H1 (cell line): ENCODE measurements around the gene CALCOCO2. TPM values are rescaled to one million over a fixed set of nuclear protein-coding genes. Genes with fewer than 3 reads are reported as not detected.

ENCODE experiments used
- ATF2 ChIP-seq: IDR thresholded peaks from 2 replicates; pipeline ENCODE4 v1.6.1; 2012; ENCODE audit warnings: low read length, inconsistent platforms
- CTCF ChIP-seq, 3 experiments: IDR thresholded peaks; 1 replicate in 2 of 3; 2 replicates in 1 of 3; pipeline versions ENCODE4 v1.5.1 to v1.6.1; 2011; ENCODE audit warnings: low read length in 3 of 3, mild to moderate bottlenecking in 3 of 3, inconsistent platforms in 2 of 3, low read depth in 1 of 3, moderate library complexity in 1 of 3; ENCODE audit not compliant: insufficient read depth in 1 of 3; ENCODE audit errors: control extremely low read depth in 1 of 3
- SAP30 ChIP-seq: fragments of 300-600 bp; sonication (generic); IDR thresholded peaks from 2 replicates; pipeline ENCODE4 v1.7.1; 2012; ENCODE audit warnings: low read length, moderate library complexity, mild to moderate bottlenecking, inconsistent platforms; ENCODE audit not compliant: insufficient read depth, insufficient replicate concordance
- TCF12 ChIP-seq: IDR thresholded peaks from 2 replicates; pipeline ENCODE4 v1.6.1; 2011; ENCODE audit warnings: low read depth, mild to moderate bottlenecking, low read length
- TEAD4 ChIP-seq: IDR thresholded peaks from 2 replicates; pipeline ENCODE4 v1.6.1; 2012; ENCODE audit warnings: low read depth, low read length, inconsistent platforms, mixed read lengths
- polyA plus RNA-seq, 7 experiments: library from polyadenylated mRNA; depleted of rRNA in 3 of 7; stranded (reverse) in 5 of 7; unstranded in 2 of 7; fragments of >200 nt in 5 of 7; fragments of 200-250 nt in 2 of 7; gene quantifications; 1 replicate in 5 of 7; 2 replicates in 1 of 7; 4 replicates in 1 of 7; pipeline versions ENCODE4 v1.2.1 to v1.2.3, GENCODE V29; 2011 to 2013; ENCODE audit warnings: missing spikeins in 2 of 7, mixed read lengths in 2 of 7
- total RNA-seq: library from RNA; stranded (reverse); fragmentation: NEBNext Ultra II Directional; extraction: Animal tissue kit (Norgen Biotek cat#: 25700); gene quantifications from 2 replicates; pipeline ENCODE4 v1.2.1, GENCODE V29; 2021
- TF ChIP-seq, protein P1 (sequence below): fragments of 300-600 bp; sonication (generic); IDR thresholded peaks from 2 replicates; pipeline ENCODE4 v1.7.1; 2012; ENCODE audit warnings: low read length, moderate library complexity, mild to moderate bottlenecking, inconsistent platforms; ENCODE audit not compliant: insufficient replicate concordance

Gene CALCOCO2
- total and polyA plus RNA-seq, 2 of the 8 experiments (the other 6 are each of a cell fraction or from before 2014, with no cell fraction given) = 12.1 to 31.8 TPM

GRCh38 chr17:48835971-48836370 lies 5.1 kb downstream of the CALCOCO2 start (continued):
- TF ChIP-seq, protein P1, sequence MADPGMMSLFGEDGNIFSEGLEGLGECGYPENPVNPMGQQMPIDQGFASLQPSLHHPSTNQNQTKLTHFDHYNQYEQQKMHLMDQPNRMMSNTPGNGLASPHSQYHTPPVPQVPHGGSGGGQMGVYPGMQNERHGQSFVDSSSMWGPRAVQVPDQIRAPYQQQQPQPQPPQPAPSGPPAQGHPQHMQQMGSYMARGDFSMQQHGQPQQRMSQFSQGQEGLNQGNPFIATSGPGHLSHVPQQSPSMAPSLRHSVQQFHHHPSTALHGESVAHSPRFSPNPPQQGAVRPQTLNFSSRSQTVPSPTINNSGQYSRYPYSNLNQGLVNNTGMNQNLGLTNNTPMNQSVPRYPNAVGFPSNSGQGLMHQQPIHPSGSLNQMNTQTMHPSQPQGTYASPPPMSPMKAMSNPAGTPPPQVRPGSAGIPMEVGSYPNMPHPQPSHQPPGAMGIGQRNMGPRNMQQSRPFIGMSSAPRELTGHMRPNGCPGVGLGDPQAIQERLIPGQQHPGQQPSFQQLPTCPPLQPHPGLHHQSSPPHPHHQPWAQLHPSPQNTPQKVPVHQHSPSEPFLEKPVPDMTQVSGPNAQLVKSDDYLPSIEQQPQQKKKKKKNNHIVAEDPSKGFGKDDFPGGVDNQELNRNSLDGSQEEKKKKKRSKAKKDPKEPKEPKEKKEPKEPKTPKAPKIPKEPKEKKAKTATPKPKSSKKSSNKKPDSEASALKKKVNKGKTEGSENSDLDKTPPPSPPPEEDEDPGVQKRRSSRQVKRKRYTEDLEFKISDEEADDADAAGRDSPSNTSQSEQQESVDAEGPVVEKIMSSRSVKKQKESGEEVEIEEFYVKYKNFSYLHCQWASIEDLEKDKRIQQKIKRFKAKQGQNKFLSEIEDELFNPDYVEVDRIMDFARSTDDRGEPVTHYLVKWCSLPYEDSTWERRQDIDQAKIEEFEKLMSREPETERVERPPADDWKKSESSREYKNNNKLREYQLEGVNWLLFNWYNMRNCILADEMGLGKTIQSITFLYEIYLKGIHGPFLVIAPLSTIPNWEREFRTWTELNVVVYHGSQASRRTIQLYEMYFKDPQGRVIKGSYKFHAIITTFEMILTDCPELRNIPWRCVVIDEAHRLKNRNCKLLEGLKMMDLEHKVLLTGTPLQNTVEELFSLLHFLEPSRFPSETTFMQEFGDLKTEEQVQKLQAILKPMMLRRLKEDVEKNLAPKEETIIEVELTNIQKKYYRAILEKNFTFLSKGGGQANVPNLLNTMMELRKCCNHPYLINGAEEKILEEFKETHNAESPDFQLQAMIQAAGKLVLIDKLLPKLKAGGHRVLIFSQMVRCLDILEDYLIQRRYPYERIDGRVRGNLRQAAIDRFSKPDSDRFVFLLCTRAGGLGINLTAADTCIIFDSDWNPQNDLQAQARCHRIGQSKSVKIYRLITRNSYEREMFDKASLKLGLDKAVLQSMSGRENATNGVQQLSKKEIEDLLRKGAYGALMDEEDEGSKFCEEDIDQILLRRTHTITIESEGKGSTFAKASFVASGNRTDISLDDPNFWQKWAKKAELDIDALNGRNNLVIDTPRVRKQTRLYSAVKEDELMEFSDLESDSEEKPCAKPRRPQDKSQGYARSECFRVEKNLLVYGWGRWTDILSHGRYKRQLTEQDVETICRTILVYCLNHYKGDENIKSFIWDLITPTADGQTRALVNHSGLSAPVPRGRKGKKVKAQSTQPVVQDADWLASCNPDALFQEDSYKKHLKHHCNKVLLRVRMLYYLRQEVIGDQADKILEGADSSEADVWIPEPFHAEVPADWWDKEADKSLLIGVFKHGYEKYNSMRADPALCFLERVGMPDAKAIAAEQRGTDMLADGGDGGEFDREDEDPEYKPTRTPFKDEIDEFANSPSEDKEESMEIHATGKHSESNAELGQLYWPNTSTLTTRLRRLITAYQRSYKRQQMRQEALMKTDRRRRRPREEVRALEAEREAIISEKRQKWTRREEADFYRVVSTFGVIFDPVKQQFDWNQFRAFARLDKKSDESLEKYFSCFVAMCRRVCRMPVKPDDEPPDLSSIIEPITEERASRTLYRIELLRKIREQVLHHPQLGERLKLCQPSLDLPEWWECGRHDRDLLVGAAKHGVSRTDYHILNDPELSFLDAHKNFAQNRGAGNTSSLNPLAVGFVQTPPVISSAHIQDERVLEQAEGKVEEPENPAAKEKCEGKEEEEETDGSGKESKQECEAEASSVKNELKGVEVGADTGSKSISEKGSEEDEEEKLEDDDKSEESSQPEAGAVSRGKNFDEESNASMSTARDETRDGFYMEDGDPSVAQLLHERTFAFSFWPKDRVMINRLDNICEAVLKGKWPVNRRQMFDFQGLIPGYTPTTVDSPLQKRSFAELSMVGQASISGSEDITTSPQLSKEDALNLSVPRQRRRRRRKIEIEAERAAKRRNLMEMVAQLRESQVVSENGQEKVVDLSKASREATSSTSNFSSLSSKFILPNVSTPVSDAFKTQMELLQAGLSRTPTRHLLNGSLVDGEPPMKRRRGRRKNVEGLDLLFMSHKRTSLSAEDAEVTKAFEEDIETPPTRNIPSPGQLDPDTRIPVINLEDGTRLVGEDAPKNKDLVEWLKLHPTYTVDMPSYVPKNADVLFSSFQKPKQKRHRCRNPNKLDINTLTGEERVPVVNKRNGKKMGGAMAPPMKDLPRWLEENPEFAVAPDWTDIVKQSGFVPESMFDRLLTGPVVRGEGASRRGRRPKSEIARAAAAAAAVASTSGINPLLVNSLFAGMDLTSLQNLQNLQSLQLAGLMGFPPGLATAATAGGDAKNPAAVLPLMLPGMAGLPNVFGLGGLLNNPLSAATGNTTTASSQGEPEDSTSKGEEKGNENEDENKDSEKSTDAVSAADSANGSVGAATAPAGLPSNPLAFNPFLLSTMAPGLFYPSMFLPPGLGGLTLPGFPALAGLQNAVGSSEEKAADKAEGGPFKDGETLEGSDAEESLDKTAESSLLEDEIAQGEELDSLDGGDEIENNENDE = no peak
- TF ChIP-seq CTCF (IDR thresholded peaks at IDR 0.05; ENCODE audit: control extremely low read depth in 1 of 3, insufficient read depth in 1 of 3, low read depth in 1 of 3, low read length in 3 of 3) (no peak), SAP30 (no peak), TCF12 (no peak), TEAD4 (no peak), ATF2 (no peak)
